Spleen (tissue), 7 donors: ENCODE measurements around the gene ING4.

Source experiments
- CTCF ChIP-seq, 11 experiments: fragments of 200-600 bp in 7 of 11; fragments of 450-650 bp in 4 of 11; sonication (generic) in 4 of 11; IDR thresholded peaks in 8 of 11; conservative IDR thresholded peaks in 3 of 11; 1 replicate in 7 of 11; 2 replicates in 4 of 11; pipeline versions ENCODE4 v1.4.0 to v1.8.0; 2016 to 2021; ENCODE audit warnings: antibody characterized with exemption in 11 of 11, inconsistent platforms in 4 of 11, mild to moderate bottlenecking in 1 of 11
- POLR2A ChIP-seq, 3 donors: fragments of 450-650 bp; IDR thresholded peaks; one replicate each; pipeline ENCODE4 v1.5.1; 2017; ENCODE audit warnings: antibody characterized with exemption in 3 of 3, mild to moderate bottlenecking in 1 of 3
- POLR2AphosphoS5 ChIP-seq, 3 donors: sonication (generic); formaldehyde crosslinking; IDR thresholded peaks; one replicate each; pipeline ENCODE4 v1.5.1; 2017; ENCODE audit warnings: antibody characterized with exemption in 3 of 3
- donor health status: DM: no; HTN: no; CAD: no; lungs with moderate emphysema.
- donor health status: DM: no; HTN: no; CAD: no.
- donor health status: DM: no; HTN: no; CAD: no.

- TF ChIP-seq CTCF (IDR thresholded peaks at IDR 0.05 in 8 of 11, conservative IDR thresholded peaks at IDR 0.05 in 3 of 11) (no peak), POLR2A (IDR thresholded peaks at IDR 0.05) (no peak), POLR2AphosphoS5 (IDR thresholded peaks at IDR 0.05) (no peak)
Measured at GRCh38 chr12:6692888-6693287, 30.0 kb upstream of the ING4 start.
